ENCODE measurements around the gene TUBA8. TPM values are rescaled to one million over a fixed set of nuclear protein-coding genes. Genes with fewer than 3 reads are reported as not detected.
"Not testable (repeated sequence)": the region's sequence is repeated elsewhere in the genome, so short reads cannot be mapped to it uniquely, and the experiment has no call there.

TUBA8 gene
- polyA plus RNA-seq, 1 donor (not counting 4 experiments of a cell fraction or from before 2014, with no cell fraction given) = 0.35 TPM

DNA sequence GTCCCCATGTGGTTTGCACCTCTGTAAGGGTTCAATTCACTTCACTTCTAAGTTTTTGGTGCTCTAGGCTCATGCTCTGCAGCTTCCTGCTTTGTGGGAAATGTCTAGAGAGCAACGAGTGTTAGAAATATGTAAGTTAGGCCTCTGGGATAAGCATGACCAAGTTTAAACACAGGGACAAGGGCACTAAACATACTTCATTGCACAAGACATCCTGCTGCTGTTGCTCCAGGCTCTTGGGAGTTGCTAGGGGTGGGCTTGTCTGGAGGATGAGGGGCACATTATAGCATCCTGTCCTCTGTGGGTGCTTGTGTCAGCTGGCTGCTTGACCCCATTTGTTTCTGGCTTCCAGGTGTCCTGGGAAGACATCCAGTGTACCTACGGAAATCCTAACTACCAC is 62.8 kb downstream of the TUBA8 start:
- H3K9me3 ChIP-seq (ENCODE audit: control insufficient read depth, low read depth, low read length); H3K4me1 ChIP-seq (ENCODE audit: control insufficient read depth, extremely low read depth, insufficient read depth, low read length); H3K4me2 ChIP-seq (ENCODE audit: control insufficient read depth, extremely low read depth, insufficient read depth, low read depth, low read length); DNase-seq (ENCODE audit: low read depth, low spot score); H3K79me2 ChIP-seq (ENCODE audit: control insufficient read depth, insufficient read depth, low read length); H3K27me3 ChIP-seq (ENCODE audit: control insufficient read depth, extremely low read depth, insufficient read depth, low read length); H3K9me1 ChIP-seq (ENCODE audit: control insufficient read depth, extremely low read depth, insufficient read depth, low read length); H3K36me3 ChIP-seq (ENCODE audit: control insufficient read depth in 2 of 2, extremely low read depth in 1 of 2, insufficient read depth in 2 of 2, low read length in 2 of 2); FAIRE-seq; dilution Hi-C loops (cut with MboI; ENCODE audit: extremely low pct_ligation_motif_present, low sequenced_read_pairs); H3K4me3 ChIP-seq (ENCODE audit: control insufficient read depth in 2 of 3, extremely low read depth in 1 of 3, insufficient read depth in 2 of 3, low read depth in 1 of 3, low read length in 3 of 3); H4K20me1 ChIP-seq (ENCODE audit: control insufficient read depth, extremely low read depth, insufficient read depth, low read length); H2AFZ ChIP-seq (ENCODE audit: control insufficient read depth, low read length); H3K9ac ChIP-seq (ENCODE audit: control insufficient read depth, extremely low read depth, insufficient read depth, low read length); H3K27ac ChIP-seq (ENCODE audit: control insufficient read depth, insufficient read depth, low read length): not testable (repeated sequence)

Small RNA genes lying within 50 kb of the gene (small RNA-seq; reads per million reads assigned to genes)
- 0 reads per million in 3 experiments for gene AC016027.5 (ENCODE audit: insufficient read length in 3 of 3, low read depth in 3 of 3, low replicate concordance in 1 of 3)

Other genes starting within 250 kb of the TUBA8 start
- gene MICAL3, start 86.2 kb upstream of the TUBA8 start, polyA plus RNA-seq = 22.5 to 50.2 TPM (median 27.9 TPM) in 3 replicates
- 20.8 to 25.7 TPM (median 23.0 TPM) in 3 replicates for gene PEX26, start 32.8 kb upstream of the TUBA8 start, polyA plus RNA-seq
- gene USP18, start 39.4 kb downstream of the TUBA8 start, polyA plus RNA-seq = 6.2 to 14.8 TPM (median 7.0 TPM) in 3 replicates